NCI-H187 treated with DMSO at 0.1 percent for 48 hours (cell line): ENCODE data around the gene COL4A6.
"Not testable (repeated sequence)": the region's sequence is repeated elsewhere in the genome, so short reads cannot be mapped to it uniquely, and the experiment has no call there.

Experiments used
- DNase-seq: peaks from one replicate; lab custom pipeline; 2025; lab: John Stamatoyannopoulos, UW

Gene COL4A6

GRCh38 chrX:108438110-108438623, at the start of gene COL4A6:
Gene COL4A6, minus strand, starts transcription at chrX:108438422. Its CDS starts 226 bp downstream, at chrX:108438196.
- DNase-seq = no peak

- no peak for DNase-seq
Observed at GRCh38 chrX:108485960-108486359, 47.7 kb upstream of the COL4A6 start.

- no peak for DNase-seq
Observed at GRCh38 chrX:108484251-108484650, 46.0 kb upstream of the COL4A6 start.

DNA sequence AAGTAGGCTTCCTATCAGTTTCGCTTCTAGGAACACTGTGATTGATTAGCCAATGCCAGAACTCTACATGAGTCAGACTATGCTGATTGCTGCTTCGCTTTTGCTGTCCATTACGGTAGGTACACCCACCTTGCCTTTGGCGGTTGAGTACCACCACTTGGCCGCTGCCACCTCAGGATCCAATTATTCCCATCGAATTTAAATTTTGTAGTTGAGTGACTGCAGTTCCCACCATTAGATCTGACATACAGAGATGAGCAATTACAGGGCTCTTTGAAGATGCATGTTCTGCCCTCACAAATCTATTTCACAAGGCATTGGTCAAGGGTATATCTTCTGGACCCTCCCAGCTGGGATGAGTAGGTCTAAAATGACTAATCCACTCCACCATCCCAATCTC, 43.3 kb upstream of the COL4A6 start:
- not testable (repeated sequence) for DNase-seq

- no peak for DNase-seq
Observed at GRCh38 chrX:108473979-108474378, 35.8 kb upstream of the COL4A6 start.

GRCh38 chrX:108468486-108468885, 30.3 kb upstream of the COL4A6 start:
- no peak for DNase-seq

DNA sequence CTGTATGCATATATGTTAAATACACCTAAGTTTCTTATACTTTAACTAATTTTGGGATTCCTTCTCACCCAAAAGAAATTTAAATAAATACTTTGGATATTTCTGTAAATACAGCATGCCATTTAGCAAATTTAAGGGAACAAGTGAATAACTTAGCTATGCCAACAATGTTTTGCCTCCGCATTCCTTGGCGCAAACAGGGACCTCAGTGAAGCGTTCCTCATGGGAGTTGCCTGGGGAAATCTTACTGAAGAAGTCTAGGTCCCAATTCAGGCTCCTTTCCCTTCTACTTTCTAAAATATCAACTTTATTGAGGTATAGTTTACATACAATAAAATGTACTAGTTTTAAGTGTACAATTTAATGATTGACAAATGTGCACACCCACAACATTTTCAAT, 26.4 kb upstream of the COL4A6 start:
- no peak for DNase-seq

DNA sequence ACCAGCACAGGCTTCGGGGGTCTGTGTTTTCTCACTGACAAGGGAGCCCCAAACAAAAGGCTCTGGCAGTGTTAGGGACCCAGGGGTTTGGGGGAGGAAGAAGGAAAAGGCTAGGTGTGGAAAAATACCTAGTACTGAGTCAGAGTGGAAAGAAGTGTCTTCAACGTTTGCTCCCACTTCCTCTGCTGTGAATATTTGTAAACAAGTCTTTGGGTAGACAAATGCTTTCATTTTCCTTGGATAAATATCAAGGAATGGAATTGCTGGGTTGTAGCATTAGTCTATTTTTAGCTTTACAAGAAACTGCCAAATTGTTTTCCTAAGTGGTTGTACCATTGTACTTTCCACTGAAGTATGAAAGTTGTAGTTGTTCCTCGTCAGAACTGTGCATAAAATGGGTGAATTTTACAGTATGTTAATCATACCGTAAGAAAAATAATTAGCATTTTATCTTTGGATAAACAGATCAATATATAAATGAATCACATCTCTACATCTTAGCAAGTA, 18.8 kb upstream of the COL4A6 start:
- no peak for DNase-seq

DNA sequence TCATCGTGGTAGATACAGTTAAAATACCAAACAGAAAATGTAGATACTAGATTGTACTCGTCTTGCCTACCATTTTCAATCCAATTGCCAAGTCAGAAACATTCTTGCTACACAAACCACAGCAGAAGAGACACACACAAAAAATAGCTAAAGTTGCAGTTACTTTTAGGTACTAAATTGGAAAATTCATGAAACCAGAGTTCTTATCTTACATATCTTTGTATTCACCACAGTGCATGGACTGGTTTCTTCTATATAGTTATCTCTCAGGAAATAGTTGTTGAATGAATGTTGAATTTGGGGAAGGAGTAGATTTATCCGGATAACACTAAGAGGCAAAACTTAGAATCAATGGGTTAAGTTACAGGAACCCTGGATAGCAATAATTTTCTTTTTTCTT, 15.6 kb upstream of the COL4A6 start:
- no peak for DNase-seq

DNA sequence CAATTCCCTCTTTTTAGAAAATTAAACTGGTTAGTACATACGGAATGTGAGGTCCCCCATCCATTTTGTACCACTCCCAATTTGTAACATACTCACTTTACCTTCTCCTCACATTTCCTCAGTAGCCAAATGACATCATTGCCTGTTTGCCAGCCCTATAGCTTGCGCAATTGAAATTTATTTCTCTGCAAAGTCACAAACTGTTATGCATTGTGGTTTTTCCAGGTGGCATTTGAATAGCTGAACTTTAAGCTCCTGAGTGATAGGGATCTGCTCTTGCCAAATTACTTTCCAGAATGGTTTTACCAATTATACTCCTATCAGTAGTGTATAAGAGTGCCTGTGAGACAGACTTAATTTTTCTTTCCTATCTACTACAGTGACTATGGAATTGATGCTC, 9.1 kb upstream of the COL4A6 start:
- no peak for DNase-seq

DNA sequence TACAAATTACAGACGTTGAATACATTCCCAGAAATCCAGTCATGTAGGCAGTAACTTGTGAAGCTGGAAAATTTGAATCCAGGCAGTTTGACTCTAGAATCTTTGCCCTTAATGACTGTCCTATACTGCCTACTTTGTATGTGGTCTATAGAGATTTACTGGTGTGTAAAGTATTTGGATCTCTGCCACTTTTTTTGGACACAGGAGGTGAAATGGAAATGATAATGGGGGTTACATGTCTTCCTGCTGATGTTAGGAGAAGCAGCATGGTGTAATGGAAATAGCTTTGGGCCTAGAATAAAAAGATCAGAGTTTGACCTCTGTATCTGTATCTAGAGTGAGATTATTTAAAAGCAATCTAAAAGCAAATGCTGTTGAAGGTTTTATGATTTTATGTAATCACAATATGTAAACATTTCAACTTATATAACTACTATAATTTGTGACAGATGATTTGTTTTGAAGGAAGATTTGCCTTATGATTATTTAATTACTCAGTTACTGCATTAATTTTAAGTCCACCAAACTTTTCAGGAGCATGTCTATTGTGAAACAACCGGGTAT, 4.8 kb upstream of the COL4A6 start:
- DNase-seq = no peak

DNA sequence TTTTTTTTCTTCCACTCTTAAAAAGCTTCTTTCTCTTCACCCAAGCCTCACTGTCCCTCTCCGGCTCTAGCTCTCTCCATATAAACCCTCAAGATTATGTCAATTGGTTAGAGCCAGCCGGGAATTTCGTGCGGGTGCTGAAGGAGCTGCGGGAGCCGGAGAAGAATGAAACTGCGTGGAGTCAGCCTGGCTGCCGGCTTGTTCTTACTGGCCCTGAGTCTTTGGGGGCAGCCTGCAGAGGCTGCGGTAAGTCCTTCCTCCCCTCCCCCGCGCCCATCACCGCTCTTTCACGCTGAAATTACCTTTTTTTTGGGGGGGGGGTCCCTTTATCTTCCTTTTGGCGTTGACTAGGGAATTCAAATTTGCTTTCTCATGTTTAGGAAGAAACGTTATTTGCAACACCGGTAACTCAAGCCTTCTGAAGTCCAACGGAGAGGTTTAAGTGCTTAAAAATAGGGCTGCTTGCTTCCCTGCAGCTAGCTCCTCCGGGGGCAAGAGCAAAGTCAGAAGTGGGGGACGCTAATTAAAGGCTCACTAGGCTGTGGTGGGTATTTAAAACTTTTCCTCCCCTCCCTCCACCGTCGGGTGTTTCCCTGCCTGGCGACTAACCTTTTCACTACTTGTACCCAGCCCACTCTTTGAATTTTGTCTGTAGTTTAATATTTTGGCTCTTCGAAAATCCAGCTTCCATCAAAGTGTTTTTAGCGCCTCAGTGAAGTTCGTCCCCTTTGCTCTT, 1.9 kb upstream of the COL4A6 start:
- DNase-seq = no peak

GRCh38 chrX:108439426-108439942, 1.3 kb upstream of the COL4A6 start, which contains the start of gene COL4A5:
Gene COL4A5, plus strand, starts transcription at chrX:108439838. Its CDS starts 288 bp downstream, at chrX:108440126.
- no peak for DNase-seq

- DNase-seq = no peak
Observed at GRCh38 chrX:108437349-108438109, 693 bp downstream of the COL4A6 start.

GRCh38 chrX:108435261-108435660, 3.0 kb downstream of the COL4A6 start:
- no peak for DNase-seq

DNA sequence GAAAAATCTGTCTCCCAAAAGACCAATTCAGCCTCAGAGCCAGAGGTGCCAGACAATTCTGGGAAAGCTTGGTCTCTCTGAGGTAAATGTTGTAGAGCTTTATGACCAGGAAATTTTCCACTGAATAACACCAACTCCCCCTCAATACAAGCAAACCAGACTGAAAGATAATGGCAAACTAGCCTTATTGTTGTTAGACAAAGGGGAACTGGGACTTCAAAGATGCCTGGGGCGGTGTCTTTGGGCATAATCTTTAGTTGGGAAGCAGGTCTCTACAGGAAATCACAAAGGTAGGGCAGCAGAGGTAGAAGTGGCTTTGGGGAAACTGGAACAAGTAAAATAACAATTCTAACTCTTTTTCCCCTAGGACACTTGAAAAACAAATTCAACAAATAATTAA, 12.0 kb downstream of the COL4A6 start:
- no peak for DNase-seq

DNA sequence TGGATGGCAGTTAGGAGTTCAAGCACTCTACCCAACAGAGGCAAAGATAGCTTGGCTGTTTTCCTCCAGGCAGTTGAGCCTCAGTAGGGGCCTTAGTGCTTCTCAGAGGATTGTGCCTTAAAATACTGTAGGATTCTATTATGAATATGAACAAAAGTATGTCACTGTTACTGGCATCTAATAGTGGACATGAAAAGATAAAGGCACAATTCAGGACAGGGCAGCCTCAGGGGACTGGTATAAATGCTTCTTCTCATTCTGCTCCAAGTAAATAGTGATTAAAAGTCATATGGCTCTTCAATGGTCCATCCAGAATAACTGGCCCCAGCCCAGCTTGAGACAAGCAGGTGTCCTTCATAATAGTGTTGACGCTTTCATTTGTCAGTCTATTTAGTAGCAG, 17.7 kb downstream of the COL4A6 start:
- no peak for DNase-seq

- DNase-seq = no peak
Observed at GRCh38 chrX:108419401-108419800, 18.8 kb downstream of the COL4A6 start.

- DNase-seq = no peak
Observed at GRCh38 chrX:108417257-108417656, 21.0 kb downstream of the COL4A6 start.

GRCh38 chrX:108415891-108416290, 22.3 kb downstream of the COL4A6 start:
- no peak for DNase-seq

GRCh38 chrX:108415146-108415545, 23.1 kb downstream of the COL4A6 start:
- DNase-seq = no peak

- DNase-seq = no peak
Observed at GRCh38 chrX:108412783-108413182, 25.4 kb downstream of the COL4A6 start.
